Loucy (cell line): ENCODE measurements around the gene SERPINB11.
"Not testable (repeated sequence)": the region's sequence is repeated elsewhere in the genome, so short reads cannot be mapped to it uniquely, and the experiment has no call there.

Source experiments
- H2AFZ ChIP-seq: fragments of 200-600 bp; sonication (generic); 2 replicates; pipeline ENCODE4 v1.6.0; 2016; ENCODE audit warnings: antibody characterized with exemption, mild to moderate bottlenecking, low read length, moderate library complexity
- H3F3A ChIP-seq: fragments of 200-600 bp; 2 replicates; pipeline ENCODE4 v1.6.0; 2016; ENCODE audit warnings: antibody characterized with exemption, low read depth, mild to moderate bottlenecking
- H3K27me3 ChIP-seq: fragments of 200-600 bp; sonication (generic); 2 replicates; pipeline ENCODE4 v1.6.1; 2014; ENCODE audit warnings: low read length, mild to moderate bottlenecking; ENCODE audit not compliant: insufficient read depth, poor library complexity, severe bottlenecking
- H3K36me3 ChIP-seq: fragments of 200-600 bp; sonication (generic); 2 replicates; pipeline ENCODE4 v1.6.1; 2016; ENCODE audit warnings: low read length; ENCODE audit not compliant: insufficient read depth
- H3K4me1 ChIP-seq: fragments of 200-600 bp; sonication (generic); 2 replicates; pipeline ENCODE4 v1.5.1; 2014; ENCODE audit warnings: low read length, mild to moderate bottlenecking; ENCODE audit not compliant: insufficient read depth, poor library complexity, severe bottlenecking
- H3K4me2 ChIP-seq: fragments of 200-600 bp; sonication (generic); 2 replicates; pipeline ENCODE4 v1.6.0; 2014; ENCODE audit warnings: antibody characterized with exemption, low read length, low read depth, mild to moderate bottlenecking; ENCODE audit not compliant: poor library complexity, severe bottlenecking
- H3K4me3 ChIP-seq: fragments of 200-600 bp; sonication (generic); 2 replicates; pipeline ENCODE4 v1.5.1; 2014; ENCODE audit warnings: low read length, mild to moderate bottlenecking, mixed read lengths; ENCODE audit not compliant: poor library complexity, severe bottlenecking
- H3K79me2 ChIP-seq: fragments of 200-600 bp; sonication (generic); 2 replicates; pipeline ENCODE4 v1.6.1; 2014; ENCODE audit warnings: low read length; ENCODE audit not compliant: insufficient read depth
- H3K9ac ChIP-seq: fragments of 200-600 bp; sonication (generic); 2 replicates; pipeline ENCODE4 v1.6.0; 2014; ENCODE audit warnings: mild to moderate bottlenecking, low read depth, low read length, moderate library complexity; ENCODE audit not compliant: poor library complexity, severe bottlenecking
- H3K9me2 ChIP-seq: fragments of 200-600 bp; sonication (generic); replicated peaks from 2 replicates; pipeline ENCODE4 v1.6.1; 2016; ENCODE audit warnings: low read depth, low read length, mixed read lengths
- H3K9me3 ChIP-seq: fragments of 200-600 bp; sonication (generic); 2 replicates; pipeline ENCODE4 v1.6.1; 2014; ENCODE audit warnings: mild to moderate bottlenecking, antibody characterized with exemption, low read length, low read depth; ENCODE audit not compliant: insufficient read depth
- H4K20me1 ChIP-seq: fragments of 200-600 bp; sonication (generic); 2 replicates; pipeline ENCODE4 v1.6.0; 2014; ENCODE audit warnings: antibody characterized with exemption, low read length, mild to moderate bottlenecking; ENCODE audit not compliant: insufficient read depth, poor library complexity, severe bottlenecking
- CTCF ChIP-seq: fragments of 200-600 bp; sonication (generic); conservative IDR thresholded peaks from 2 replicates; pipeline ENCODE4 v1.5.1; 2014; ENCODE audit warnings: mild to moderate bottlenecking, antibody characterized with exemption, low read length
- EZH2phosphoT487 ChIP-seq: fragments of 200-600 bp; IDR thresholded peaks from 2 replicates; pipeline ENCODE4 v1.6.1; 2018; ENCODE audit warnings: antibody characterized with exemption, mild to moderate bottlenecking, moderate library complexity, borderline replicate concordance

The SERPINB11 gene

GRCh38 chr18:63702660-63703059 lies at the start of gene SERPINB11:
TSS of gene SERPINB11 (plus strand) at chr18:63702960. CDS start at chr18:63710194, 7,234 bp downstream.
- H3K9ac ChIP-seq, result no peak within 1 kb of the TSS
- H3K4me1 ChIP-seq, result no peaks in the 10 kb centered on the region
- H3F3A ChIP-seq, result no peaks in the 10 kb centered on the region
- no peak within 1 kb of the TSS for H3K4me2 ChIP-seq
- H3K27me3 ChIP-seq, result no peaks in the 10 kb centered on the region
- no peaks in the 10 kb centered on the region for H3K9me3 ChIP-seq
- no peaks in the 10 kb centered on the region for H4K20me1 ChIP-seq
- no peaks in the 10 kb centered on the region for H3K9me2 ChIP-seq
- H3K79me2 ChIP-seq, result no peaks in the 10 kb centered on the region
- no peaks in the 10 kb centered on the region for H3K36me3 ChIP-seq
- no peak within 1 kb of the TSS for H3K4me3 ChIP-seq
- TF ChIP-seq CTCF, result no peak
- no peak for TF ChIP-seq EZH2phosphoT487
- no peak within 1 kb of the TSS for H2AFZ ChIP-seq

- H3K9me2 ChIP-seq, H3K9ac ChIP-seq, H2AFZ ChIP-seq, H3K36me3 ChIP-seq, H3K9me3 ChIP-seq, H3K27me3 ChIP-seq, H3K4me3 ChIP-seq, H3K79me2 ChIP-seq, H3F3A ChIP-seq, H4K20me1 ChIP-seq, H3K4me2 ChIP-seq, H3K4me1 ChIP-seq: not testable (repeated sequence)
These were observed 43.8 kb upstream of the SERPINB11 start for GRCh38 chr18:63658920-63659319.

- not testable (repeated sequence) for H3K36me3 ChIP-seq, H3K9ac ChIP-seq, H3K4me3 ChIP-seq, H3F3A ChIP-seq, H3K4me1 ChIP-seq, H4K20me1 ChIP-seq, H2AFZ ChIP-seq, H3K9me2 ChIP-seq, H3K9me3 ChIP-seq, H3K79me2 ChIP-seq, H3K27me3 ChIP-seq, H3K4me2 ChIP-seq
These were observed 41.0 kb upstream of the SERPINB11 start, which contains the start of gene SERPINB3 for GRCh38 chr18:63661750-63662149. TSS of gene SERPINB3 (minus strand) at chr18:63661893. CDS start at chr18:63661216, 677 bp downstream.

GRCh38 chr18:63664571-63664970 lies 38.2 kb upstream of the SERPINB11 start:
- Histone ChIP-seq H3K27me3 (no peaks in the 10 kb centered on the region), H3K9me3 (no peaks in the 10 kb centered on the region), H3F3A (no peaks in the 10 kb centered on the region), H3K9ac (no peak overlapping the region), H3K36me3 (no peaks in the 10 kb centered on the region), H3K9me2 (no peaks in the 10 kb centered on the region), H4K20me1 (no peaks in the 10 kb centered on the region), H3K4me3 (no peak overlapping the region), H3K4me1 (no peaks in the 10 kb centered on the region), H3K4me2 (no peak overlapping the region), H3K79me2 (no peaks in the 10 kb centered on the region), H2AFZ (no peak overlapping the region)
- TF ChIP-seq CTCF, result no peak
- TF ChIP-seq EZH2phosphoT487, result no peak
